SKM-1 (cell line): ENCODE results near the gene SPECC1.
"Not testable (repeated sequence)": the region's sequence is repeated elsewhere in the genome, so short reads cannot be mapped to it uniquely, and the experiment has no call there.

ENCODE experiments used
- DNase-seq: peaks from one replicate; lab custom pipeline; 2025; ENCODE audit not compliant: unreplicated experiment; lab: John Stamatoyannopoulos, UW

SPECC1 gene

GRCh38 chr17:20010936-20011335 lies 1.8 kb downstream of the SPECC1 start:
- no peak for DNase-seq

- DNase-seq, result no peak
Measured at GRCh38 chr17:20012017-20012536, 2.9 kb downstream of the SPECC1 start.

- DNase-seq, result not testable (repeated sequence)
Measured at GRCh38 chr17:20016475-20016992, 7.4 kb downstream of the SPECC1 start.

GRCh38 chr17:20022701-20023100 lies 13.5 kb downstream of the SPECC1 start:
- no peak for DNase-seq

- DNase-seq, result no peak
Measured at GRCh38 chr17:20026960-20027359, 17.8 kb downstream of the SPECC1 start.

GRCh38 chr17:20028443-20028842 lies 19.3 kb downstream of the SPECC1 start:
- DNase-seq, result no peak

GRCh38 chr17:20032636-20033035 lies 23.5 kb downstream of the SPECC1 start:
- no peak for DNase-seq

GRCh38 chr17:20033415-20033814 lies 24.3 kb downstream of the SPECC1 start:
- DNase-seq, result no peak

- no peak for DNase-seq
Measured at GRCh38 chr17:20035501-20035900, 26.3 kb downstream of the SPECC1 start.

- not testable (repeated sequence) for DNase-seq
Measured at GRCh38 chr17:20037286-20037685, 28.1 kb downstream of the SPECC1 start.

GRCh38 chr17:20039037-20039436 lies 29.9 kb downstream of the SPECC1 start:
- DNase-seq, result no peak

GRCh38 chr17:20040216-20040615 lies 31.1 kb downstream of the SPECC1 start:
- DNase-seq, result no peak

- no peak for DNase-seq
Measured at GRCh38 chr17:20043021-20043420, 33.9 kb downstream of the SPECC1 start.

GRCh38 chr17:20045476-20045875 lies 36.3 kb downstream of the SPECC1 start:
- no peak for DNase-seq

- no peak for DNase-seq
Measured at GRCh38 chr17:20046629-20047028, 37.5 kb downstream of the SPECC1 start.

- no peak for DNase-seq
Measured at GRCh38 chr17:20051624-20052023, 42.5 kb downstream of the SPECC1 start.

GRCh38 chr17:20053361-20053964 lies 44.3 kb downstream of the SPECC1 start:
- DNase-seq, result no peak

GRCh38 chr17:20059728-20060188 lies 50.6 kb downstream of the SPECC1 start:
- peak; percentile 30 for DNase-seq

- DNase-seq, result peak; percentile 71
Measured at GRCh38 chr17:20063665-20064648, 54.8 kb downstream of the SPECC1 start.

- DNase-seq, result no peak
Measured at GRCh38 chr17:20066253-20066652, 57.1 kb downstream of the SPECC1 start.

- no peak for DNase-seq
Measured at GRCh38 chr17:20067711-20068110, 58.6 kb downstream of the SPECC1 start.

GRCh38 chr17:20068445-20068844 lies 59.3 kb downstream of the SPECC1 start:
- no peak for DNase-seq
